Raji (cell line): Measurements from ENCODE around the gene PSMG3.

ENCODE experiments used
- POLR2A ChIP-seq: IDR thresholded peaks from 2 replicates; pipeline ENCODE4 v1.6.1; 2011; ENCODE audit warnings: low read depth, low read length, control low read depth; ENCODE audit not compliant: insufficient read depth

The PSMG3 gene

DNA sequence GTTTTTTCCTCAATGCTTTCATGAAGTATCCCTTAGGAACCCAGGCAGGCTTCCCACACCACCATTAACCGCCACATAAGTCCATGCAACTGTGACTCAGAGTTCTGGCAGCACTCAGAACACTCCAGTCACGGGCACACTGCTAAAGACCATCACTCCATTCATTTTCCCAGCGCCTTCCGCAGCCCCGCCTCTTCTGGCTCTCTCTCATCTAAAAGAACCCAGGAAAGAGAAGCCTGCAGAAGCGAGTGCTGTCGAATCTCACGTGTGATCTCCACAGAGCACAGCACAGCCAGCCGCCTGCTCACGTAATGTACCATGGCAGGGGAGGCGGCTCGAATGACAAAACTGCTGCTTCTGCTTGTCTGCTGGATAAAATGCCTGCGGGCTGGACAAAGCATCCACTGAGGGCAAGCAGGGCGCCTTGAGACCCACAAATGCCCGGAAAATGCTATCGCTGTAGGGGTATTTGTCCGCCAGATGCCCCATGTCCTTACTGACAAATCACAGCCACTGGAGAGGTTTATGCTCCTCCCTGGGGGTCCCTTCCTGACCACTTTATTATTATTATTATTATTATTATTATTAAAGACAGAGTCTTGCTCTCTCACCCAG is 1.8 kb downstream of the PSMG3 start:
- TF ChIP-seq POLR2A = no peak

- no peak for TF ChIP-seq POLR2A
Measured at GRCh38 chr7:1567049-1567771, 2.6 kb downstream of the PSMG3 start.

GRCh38 chr7:1566687-1567048 is 3.2 kb downstream of the PSMG3 start:
- TF ChIP-seq POLR2A = no peak

DNA sequence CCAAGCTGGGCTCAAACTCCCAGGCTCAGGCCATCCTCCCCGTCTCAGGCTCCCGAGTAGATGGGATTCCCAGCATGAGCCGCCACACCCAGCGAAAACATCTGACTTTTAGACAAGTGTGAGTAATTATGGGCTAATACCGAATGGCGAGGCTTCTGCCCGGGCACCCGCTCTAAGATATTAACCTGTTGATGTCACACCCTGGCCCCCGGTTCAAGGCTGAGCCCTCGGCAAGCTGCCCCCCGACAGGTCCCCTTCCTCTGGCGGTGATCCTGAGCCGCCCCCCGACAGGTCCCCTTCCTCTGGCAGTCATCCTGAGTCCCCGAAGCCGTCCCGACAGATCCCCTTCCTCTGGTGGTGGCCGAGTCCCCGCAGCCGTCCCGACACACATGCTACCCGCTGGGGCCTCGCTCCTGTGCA is 5.2 kb downstream of the PSMG3 start:
- TF ChIP-seq POLR2A = no peak

- no peak for TF ChIP-seq POLR2A
Measured at GRCh38 chr7:1563981-1564602, 5.7 kb downstream of the PSMG3 start.

DNA sequence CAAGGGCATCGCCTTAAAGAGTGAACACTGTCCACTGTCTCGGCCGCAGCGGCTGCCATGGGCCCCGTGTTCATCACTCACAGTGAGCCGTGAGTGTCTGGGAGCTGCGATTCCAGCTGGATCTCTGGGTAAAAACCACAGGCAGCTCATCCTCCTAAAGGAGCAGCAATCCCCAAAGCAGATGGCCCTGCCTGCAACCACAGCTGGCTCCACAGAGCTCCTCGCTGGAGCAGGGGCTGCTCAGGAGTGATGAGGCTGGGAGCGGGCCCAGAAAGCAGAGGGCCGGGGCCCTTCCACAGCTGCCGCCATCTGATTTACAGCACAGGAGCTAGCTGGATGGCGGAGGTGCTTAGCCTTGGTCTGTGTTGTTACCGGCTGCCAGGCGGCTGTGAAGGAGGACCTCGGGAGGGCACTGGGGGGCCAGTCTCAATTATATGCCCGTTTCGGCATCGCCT is 7.2 kb downstream of the PSMG3 start:
- TF ChIP-seq POLR2A = no peak

- TF ChIP-seq POLR2A = no peak
Measured at GRCh38 chr7:1562116-1562515, 7.7 kb downstream of the PSMG3 start.

GRCh38 chr7:1561036-1561940 is 8.5 kb downstream of the PSMG3 start:
- no peak for TF ChIP-seq POLR2A

GRCh38 chr7:1560620-1561031 is 9.2 kb downstream of the PSMG3 start:
- TF ChIP-seq POLR2A = no peak

- no peak for TF ChIP-seq POLR2A
Measured at GRCh38 chr7:1559626-1560590, 9.9 kb downstream of the PSMG3 start.

GRCh38 chr7:1558841-1559625 is 10.8 kb downstream of the PSMG3 start:
- TF ChIP-seq POLR2A = no peak

- no peak for TF ChIP-seq POLR2A
Measured at GRCh38 chr7:1558181-1558811, 11.5 kb downstream of the PSMG3 start.

DNA sequence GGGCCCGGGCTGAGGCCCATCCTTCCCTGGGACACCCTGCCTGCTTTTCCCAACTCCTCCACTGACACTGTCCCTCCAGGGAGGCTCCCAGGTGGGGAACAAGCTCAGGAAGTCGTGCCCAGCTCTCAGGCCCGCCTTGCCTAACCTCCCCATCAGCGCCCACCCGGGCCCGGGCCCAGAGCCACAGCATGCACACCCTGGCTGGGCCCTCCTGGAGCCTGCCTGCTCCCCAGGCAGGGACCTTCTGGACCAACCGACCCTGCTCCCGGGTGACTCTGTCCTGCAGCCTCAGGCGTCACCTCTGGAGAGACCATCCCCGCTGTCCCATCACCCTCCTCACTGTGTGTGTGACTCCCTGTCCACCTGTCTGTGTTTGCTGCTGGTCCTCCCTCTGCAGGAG is 12.1 kb downstream of the PSMG3 start:
- TF ChIP-seq POLR2A = no peak
